ENCODE measurements around the gene SRPRB.

- no peak for TF ChIP-seq POLR2AphosphoS5 (IDR thresholded peaks at IDR 0.05; ENCODE audit: low read depth)
- TF ChIP-seq CTCF (IDR thresholded peaks at IDR 0.05; ENCODE audit: insufficient read depth, low read length): no peak
- no peak for TF ChIP-seq GABPA (IDR thresholded peaks at IDR 0.05; ENCODE audit: low read depth)
- TF ChIP-seq REST (IDR thresholded peaks at IDR 0.05; ENCODE audit: insufficient replicate concordance, low read depth): no peak
- TF ChIP-seq SPI1 (IDR thresholded peaks at IDR 0.05; ENCODE audit: borderline replicate concordance, low read depth): no peak
Measured at GRCh38 chr3:133864616-133865015, 59.0 kb downstream of the SRPRB start.

All from HL-60 (cell line).